ENCODE results near the gene EPB41L4B.

The EPB41L4B gene

GRCh38 chr9:109309282-109309681 is 11.6 kb downstream of the EPB41L4B start:
- H3K4me3 ChIP-seq (ENCODE audit: low read depth, low read length, poor library complexity, severe bottlenecking): no peak overlapping the region
- H3K27me3 ChIP-seq (ENCODE audit: insufficient read depth, low read length): no peaks in the 10 kb centered on the region; the same call in 1 of the 2 replicates
- H3K9ac ChIP-seq (ENCODE audit: low read length): no peak overlapping the region
- no peak overlapping the region for H3K27ac ChIP-seq (ENCODE audit: low read depth, low read length, poor library complexity, severe bottlenecking)
- H3K4me2 ChIP-seq (ENCODE audit: low read length): no peak overlapping the region
- H2AFZ ChIP-seq (ENCODE audit: low read length): no peak overlapping the region
- no peaks in the 10 kb centered on the region for H3K4me1 ChIP-seq (ENCODE audit: insufficient read depth, low read length, severe bottlenecking)
- H4K20me1 ChIP-seq (ENCODE audit: insufficient read depth, low read length): no peaks in the 10 kb centered on the region
- TF ChIP-seq EZH2 (IDR thresholded peaks at IDR 0.05; ENCODE audit: borderline replicate concordance, low read length) (no peak), CTCF (IDR thresholded peaks at IDR 0.05; ENCODE audit: low read length) (no peak)
- no peaks in the 10 kb centered on the region for H3K9me3 ChIP-seq (ENCODE audit: low read length)
- H3K79me2 ChIP-seq (ENCODE audit: insufficient read depth, low read length): no peaks in the 10 kb centered on the region
- H3K9me2 ChIP-seq (ENCODE audit: low read depth, low read length): no peaks in the 10 kb centered on the region
- H3K36me3 ChIP-seq (ENCODE audit: insufficient read depth, low read length): no peaks in the 10 kb centered on the region
- no peaks in the 10 kb centered on the region for H3F3A ChIP-seq (ENCODE audit: insufficient read depth, low read length)

GRCh38 chr9:109307380-109308240 is 13.2 kb downstream of the EPB41L4B start:
- TF ChIP-seq CTCF (IDR thresholded peaks at IDR 0.05; ENCODE audit: low read length) (no peak), EZH2 (IDR thresholded peaks at IDR 0.05; ENCODE audit: borderline replicate concordance, low read length) (no peak)
- H4K20me1 ChIP-seq (ENCODE audit: insufficient read depth, low read length): no peaks in the 10 kb centered on the region
- H3F3A ChIP-seq (ENCODE audit: insufficient read depth, low read length): no peaks in the 10 kb centered on the region
- H3K4me1 ChIP-seq (ENCODE audit: insufficient read depth, low read length, severe bottlenecking): no peaks in the 10 kb centered on the region
- H2AFZ ChIP-seq (ENCODE audit: low read length): no peak overlapping the region
- H3K9ac ChIP-seq (ENCODE audit: low read length): no peak overlapping the region
- H3K4me3 ChIP-seq (ENCODE audit: low read depth, low read length, poor library complexity, severe bottlenecking): no peak overlapping the region
- H3K9me2 ChIP-seq (ENCODE audit: low read depth, low read length): no peaks in the 10 kb centered on the region
- H3K27me3 ChIP-seq (ENCODE audit: insufficient read depth, low read length): no peaks in the 10 kb centered on the region; the same call in 1 of the 2 replicates
- no peaks in the 10 kb centered on the region for H3K79me2 ChIP-seq (ENCODE audit: insufficient read depth, low read length)
- H3K4me2 ChIP-seq (ENCODE audit: low read length): no peak overlapping the region
- H3K36me3 ChIP-seq (ENCODE audit: insufficient read depth, low read length): no peaks in the 10 kb centered on the region
- H3K27ac ChIP-seq (ENCODE audit: low read depth, low read length, poor library complexity, severe bottlenecking): no peak overlapping the region
- H3K9me3 ChIP-seq (ENCODE audit: low read length): no peaks in the 10 kb centered on the region

- Histone ChIP-seq H3K9ac (ENCODE audit: low read length) (no peak overlapping the region), H3K4me1 (ENCODE audit: insufficient read depth, low read length, severe bottlenecking) (no peaks in the 10 kb centered on the region), H4K20me1 (ENCODE audit: insufficient read depth, low read length) (no peaks in the 10 kb centered on the region), H3K36me3 (ENCODE audit: insufficient read depth, low read length) (no peaks in the 10 kb centered on the region), H3K27me3 (ENCODE audit: insufficient read depth, low read length) (no peaks in the 10 kb centered on the region; the same call in 1 of the 2 replicates), H3K79me2 (ENCODE audit: insufficient read depth, low read length) (no peaks in the 10 kb centered on the region), H3K9me3 (ENCODE audit: low read length) (no peaks in the 10 kb centered on the region), H2AFZ (ENCODE audit: low read length) (no peak overlapping the region), H3K27ac (ENCODE audit: low read depth, low read length, poor library complexity, severe bottlenecking) (no peak overlapping the region), H3F3A (ENCODE audit: insufficient read depth, low read length) (no peaks in the 10 kb centered on the region), H3K4me2 (ENCODE audit: low read length) (no peak overlapping the region), H3K4me3 (ENCODE audit: low read depth, low read length, poor library complexity, severe bottlenecking) (no peak overlapping the region), H3K9me2 (ENCODE audit: low read depth, low read length) (no peaks in the 10 kb centered on the region)
- TF ChIP-seq CTCF (IDR thresholded peaks at IDR 0.05; ENCODE audit: low read length) (no peak), EZH2 (IDR thresholded peaks at IDR 0.05; ENCODE audit: borderline replicate concordance, low read length) (no peak)
Measured at GRCh38 chr9:109305801-109306200, 15.1 kb downstream of the EPB41L4B start.

Data from OCI-LY1 (cell line).